HepG2 (cell line): ENCODE results near the gene URM1. TPM values are rescaled to one million over a fixed set of nuclear protein-coding genes. Genes with fewer than 3 reads are reported as not detected.

Experiments used
- MAF1 ChIP-seq: sonication (generic); formaldehyde crosslinking; IDR thresholded peaks from 2 replicates; pipeline ENCODE4 v1.5.0; 2020; ENCODE audit warnings: missing genetic modification reagents, borderline replicate concordance
- MXD3 ChIP-seq: IDR thresholded peaks from 2 replicates; pipeline ENCODE4 v1.6.1; 2016; ENCODE audit warnings: mild to moderate bottlenecking, missing biosample characterization, missing genetic modification reagents
- ZNF317 ChIP-seq: sonication (generic); formaldehyde crosslinking; IDR thresholded peaks from 2 replicates; pipeline ENCODE4 v1.5.0; 2020; ENCODE audit warnings: mild to moderate bottlenecking, missing genetic modification reagents
- ZNF556 ChIP-seq: sonication (generic); formaldehyde crosslinking; IDR thresholded peaks from 2 replicates; pipeline ENCODE4 v1.4.0; 2020; ENCODE audit warnings: mild to moderate bottlenecking, missing genetic modification reagents, borderline replicate concordance
- polyA plus RNA-seq, 8 experiments: library from polyadenylated mRNA; depleted of rRNA in 3 of 8; stranded (reverse) in 7 of 8; unstranded in 1 of 8; fragments of >200 nt; fragmentation: Illumina TruSeq in 4 of 8; extraction: Trizol in 4 of 8; gene quantifications; 2 replicates each; pipeline versions ENCODE4 v1.2.1 to v1.2.3, GENCODE V29; 2011 to 2016; ENCODE audit warnings: low read depth in 4 of 8, missing spikeins in 1 of 8, mixed read lengths in 1 of 8; ENCODE audit not compliant: insufficient read depth in 1 of 8
- total RNA-seq, 5 experiments: library from RNA; depleted of rRNA; stranded (reverse); fragments of >200 nt; fragmentation: Illumina TruSeq; extraction: Trizol; gene quantifications; 2 replicates each; pipeline ENCODE4 v1.2.3, GENCODE V29; 2016; ENCODE audit warnings: low read depth in 1 of 5
- TF ChIP-seq, protein P1 (sequence below), 2 experiments: IDR thresholded peaks; 2 replicates each; pipeline ENCODE4 v1.6.1; 2011 to 2012; ENCODE audit warnings: low read length in 2 of 2, borderline replicate concordance in 1 of 2, low read depth in 1 of 2, mild to moderate bottlenecking in 1 of 2, moderate library complexity in 1 of 2
- TF ChIP-seq, protein P2 (sequence below): sonication (generic); formaldehyde crosslinking; conservative IDR thresholded peaks from 2 replicates; pipeline ENCODE4 v1.4.0; 2020; ENCODE audit warnings: missing genetic modification reagents

The URM1 gene
- total and polyA plus RNA-seq, 2 of the 13 experiments (the other 11 are each of a cell fraction or from before 2014, with no cell fraction given) = 37.1 to 41.3 TPM

GRCh38 chr9:128339761-128340690 lies 31.1 kb upstream of the URM1 start, which contains the start of gene SLC27A4 (continued):
- TF ChIP-seq, protein P1, sequence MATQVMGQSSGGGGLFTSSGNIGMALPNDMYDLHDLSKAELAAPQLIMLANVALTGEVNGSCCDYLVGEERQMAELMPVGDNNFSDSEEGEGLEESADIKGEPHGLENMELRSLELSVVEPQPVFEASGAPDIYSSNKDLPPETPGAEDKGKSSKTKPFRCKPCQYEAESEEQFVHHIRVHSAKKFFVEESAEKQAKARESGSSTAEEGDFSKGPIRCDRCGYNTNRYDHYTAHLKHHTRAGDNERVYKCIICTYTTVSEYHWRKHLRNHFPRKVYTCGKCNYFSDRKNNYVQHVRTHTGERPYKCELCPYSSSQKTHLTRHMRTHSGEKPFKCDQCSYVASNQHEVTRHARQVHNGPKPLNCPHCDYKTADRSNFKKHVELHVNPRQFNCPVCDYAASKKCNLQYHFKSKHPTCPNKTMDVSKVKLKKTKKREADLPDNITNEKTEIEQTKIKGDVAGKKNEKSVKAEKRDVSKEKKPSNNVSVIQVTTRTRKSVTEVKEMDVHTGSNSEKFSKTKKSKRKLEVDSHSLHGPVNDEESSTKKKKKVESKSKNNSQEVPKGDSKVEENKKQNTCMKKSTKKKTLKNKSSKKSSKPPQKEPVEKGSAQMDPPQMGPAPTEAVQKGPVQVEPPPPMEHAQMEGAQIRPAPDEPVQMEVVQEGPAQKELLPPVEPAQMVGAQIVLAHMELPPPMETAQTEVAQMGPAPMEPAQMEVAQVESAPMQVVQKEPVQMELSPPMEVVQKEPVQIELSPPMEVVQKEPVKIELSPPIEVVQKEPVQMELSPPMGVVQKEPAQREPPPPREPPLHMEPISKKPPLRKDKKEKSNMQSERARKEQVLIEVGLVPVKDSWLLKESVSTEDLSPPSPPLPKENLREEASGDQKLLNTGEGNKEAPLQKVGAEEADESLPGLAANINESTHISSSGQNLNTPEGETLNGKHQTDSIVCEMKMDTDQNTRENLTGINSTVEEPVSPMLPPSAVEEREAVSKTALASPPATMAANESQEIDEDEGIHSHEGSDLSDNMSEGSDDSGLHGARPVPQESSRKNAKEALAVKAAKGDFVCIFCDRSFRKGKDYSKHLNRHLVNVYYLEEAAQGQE (IDR thresholded peaks at IDR 0.05; ENCODE audit: borderline replicate concordance in 1 of 2, low read depth in 1 of 2, low read length in 2 of 2) = no peak
- TF ChIP-seq, protein P2, sequence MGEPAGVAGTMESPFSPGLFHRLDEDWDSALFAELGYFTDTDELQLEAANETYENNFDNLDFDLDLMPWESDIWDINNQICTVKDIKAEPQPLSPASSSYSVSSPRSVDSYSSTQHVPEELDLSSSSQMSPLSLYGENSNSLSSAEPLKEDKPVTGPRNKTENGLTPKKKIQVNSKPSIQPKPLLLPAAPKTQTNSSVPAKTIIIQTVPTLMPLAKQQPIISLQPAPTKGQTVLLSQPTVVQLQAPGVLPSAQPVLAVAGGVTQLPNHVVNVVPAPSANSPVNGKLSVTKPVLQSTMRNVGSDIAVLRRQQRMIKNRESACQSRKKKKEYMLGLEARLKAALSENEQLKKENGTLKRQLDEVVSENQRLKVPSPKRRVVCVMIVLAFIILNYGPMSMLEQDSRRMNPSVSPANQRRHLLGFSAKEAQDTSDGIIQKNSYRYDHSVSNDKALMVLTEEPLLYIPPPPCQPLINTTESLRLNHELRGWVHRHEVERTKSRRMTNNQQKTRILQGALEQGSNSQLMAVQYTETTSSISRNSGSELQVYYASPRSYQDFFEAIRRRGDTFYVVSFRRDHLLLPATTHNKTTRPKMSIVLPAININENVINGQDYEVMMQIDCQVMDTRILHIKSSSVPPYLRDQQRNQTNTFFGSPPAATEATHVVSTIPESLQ (CRISPR knock-in tag) = no peak
- peak; percentile 44; the same call in 1 of the 2 replicates for TF ChIP-seq ZNF556 (CRISPR knock-in tag)
- peak; percentile 92; the same call in 1 of the 2 replicates for TF ChIP-seq MAF1
- TF ChIP-seq ZNF317 (CRISPR knock-in tag) = peak; percentile 93
- peak; percentile 54 for TF ChIP-seq MXD3 (CRISPR knock-in tag)
